HG02759 (cell line): Measurements from ENCODE around the gene TRMT61B.

ENCODE experiments used
- ATAC-seq: cut with Tn5 transposase; IDR thresholded peaks from one replicate; pipeline ENCODE4 v1.9.1; 2021; ENCODE audit warnings: mild to moderate bottlenecking, moderate library complexity; ENCODE audit not compliant: unreplicated experiment

TRMT61B gene

GRCh38 chr2:28868611-28869010 lies 1.5 kb downstream of the TRMT61B start:
- no peak for ATAC-seq

- ATAC-seq = no peak
These were observed 14.1 kb downstream of the TRMT61B start for GRCh38 chr2:28855977-28856376.

GRCh38 chr2:28855193-28855592 lies 14.9 kb downstream of the TRMT61B start:
- ATAC-seq = no peak

- no peak for ATAC-seq
These were observed 28.1 kb downstream of the TRMT61B start for GRCh38 chr2:28842042-28842441.

GRCh38 chr2:28838971-28839370 lies 31.1 kb downstream of the TRMT61B start:
- no peak for ATAC-seq

GRCh38 chr2:28835781-28836180 lies 34.3 kb downstream of the TRMT61B start:
- no peak for ATAC-seq

- no peak for ATAC-seq
These were observed 36.2 kb downstream of the TRMT61B start for GRCh38 chr2:28833740-28834470.

- ATAC-seq = no peak
These were observed 41.7 kb downstream of the TRMT61B start for GRCh38 chr2:28828382-28828781.

- ATAC-seq = no peak
These were observed 45.2 kb downstream of the TRMT61B start for GRCh38 chr2:28824870-28825269.

GRCh38 chr2:28824207-28824606 lies 45.9 kb downstream of the TRMT61B start:
- ATAC-seq = no peak

- no peak for ATAC-seq
These were observed 48.1 kb downstream of the TRMT61B start for GRCh38 chr2:28822036-28822435.

GRCh38 chr2:28821295-28821958 lies 48.7 kb downstream of the TRMT61B start:
- ATAC-seq = no peak

GRCh38 chr2:28818053-28818452 lies 52.1 kb downstream of the TRMT61B start:
- ATAC-seq = no peak

- peak; percentile 87 for ATAC-seq
These were observed 59.5 kb downstream of the TRMT61B start, which contains the start of gene SPDYA for GRCh38 chr2:28810384-28811285. Gene SPDYA (plus strand): TSS chr2:28810834. CDS start chr2:28816015, 5,181 bp downstream.

- ATAC-seq = no peak
These were observed 60.2 kb downstream of the TRMT61B start for GRCh38 chr2:28809927-28810326.

GRCh38 chr2:28802975-28803429 lies 67.1 kb downstream of the TRMT61B start:
- no peak for ATAC-seq

GRCh38 chr2:28801726-28802125 lies 68.4 kb downstream of the TRMT61B start:
- no peak for ATAC-seq
